Trophoblast cell (in vitro differentiated cells and primary cell): Measurements from ENCODE around the gene CACNA1H.

Experiments used
- DNase-seq, 2 donors: peaks; one replicate each; pipeline ENCODE4 v3.0.0-alpha.2; 2016
- H2AFZ ChIP-seq: 2 replicates; pipeline ENCODE4 v1.6.1; 2013; ENCODE audit warnings: low read length, moderate library complexity, mild to moderate bottlenecking; ENCODE audit not compliant: insufficient read depth, poor library complexity
- H2AK5ac ChIP-seq: 2 replicates; pipeline ENCODE4 v1.6.1; 2013; ENCODE audit warnings: mild to moderate bottlenecking, low read length
- H2BK120ac ChIP-seq: 2 replicates; pipeline ENCODE4 v1.6.1; 2013; ENCODE audit warnings: low read length, mild to moderate bottlenecking, moderate library complexity; ENCODE audit not compliant: insufficient read depth, poor library complexity
- H2BK12ac ChIP-seq: 2 replicates; pipeline ENCODE4 v1.6.1; 2013; ENCODE audit warnings: mild to moderate bottlenecking, low read length, moderate library complexity
- H2BK5ac ChIP-seq: 2 replicates; pipeline ENCODE4 v1.6.1; 2013; ENCODE audit warnings: low read length, low read depth, moderate library complexity, mild to moderate bottlenecking; ENCODE audit not compliant: poor library complexity
- H3K14ac ChIP-seq: 2 replicates; pipeline ENCODE4 v1.6.1; 2013; ENCODE audit warnings: mild to moderate bottlenecking, low read length
- H3K18ac ChIP-seq: 2 replicates; pipeline ENCODE4 v1.6.1; 2013; ENCODE audit warnings: mild to moderate bottlenecking, low read length
- H3K23ac ChIP-seq: 2 replicates; pipeline ENCODE4 v1.6.1; 2013; ENCODE audit warnings: low read length
- H3K27ac ChIP-seq: 2 replicates; pipeline ENCODE4 v1.5.1; 2013; ENCODE audit warnings: low read depth, mild to moderate bottlenecking, inconsistent platforms, low read length, moderate library complexity
- H3K27me3 ChIP-seq: 2 replicates; pipeline ENCODE4 v1.6.1; 2013; ENCODE audit warnings: inconsistent platforms, mild to moderate bottlenecking, low read length, moderate library complexity; ENCODE audit not compliant: insufficient read depth
- H3K36me3 ChIP-seq, 2 experiments: 1 replicate in 1 of 2; 2 replicates in 1 of 2; pipeline ENCODE4 v1.6.1; 2013; ENCODE audit warnings: low read length in 2 of 2, mild to moderate bottlenecking in 2 of 2, moderate library complexity in 1 of 2; ENCODE audit not compliant: insufficient read depth in 2 of 2, control insufficient read depth in 1 of 2
- H3K4ac ChIP-seq: 2 replicates; pipeline ENCODE4 v1.6.1; 2013; ENCODE audit warnings: low read depth, mild to moderate bottlenecking, low read length, moderate library complexity
- H3K4me1 ChIP-seq, 2 experiments: 1 replicate in 1 of 2; 2 replicates in 1 of 2; pipeline ENCODE4 v1.6.1; 2013; ENCODE audit warnings: low read length in 2 of 2, mild to moderate bottlenecking in 2 of 2, moderate library complexity in 1 of 2; ENCODE audit not compliant: insufficient read depth in 2 of 2, control insufficient read depth in 1 of 2
- H3K4me2 ChIP-seq: 2 replicates; pipeline ENCODE4 v1.6.1; 2013; ENCODE audit warnings: inconsistent platforms, mild to moderate bottlenecking, low read length, moderate library complexity
- H3K4me3 ChIP-seq: 2 replicates; pipeline ENCODE4 v1.5.1; 2013; ENCODE audit warnings: mild to moderate bottlenecking, low read depth, low read length, inconsistent platforms
- H3K79me1 ChIP-seq: one replicate; pipeline ENCODE4 v1.6.1; 2013; ENCODE audit warnings: low read length
- H3K79me2 ChIP-seq: 2 replicates; pipeline ENCODE4 v1.6.1; 2013; ENCODE audit warnings: low read length, mild to moderate bottlenecking; ENCODE audit not compliant: control insufficient read depth, insufficient read depth, poor library complexity
- H3K9ac ChIP-seq: 2 replicates; pipeline ENCODE4 v1.6.1; 2013; ENCODE audit warnings: mild to moderate bottlenecking, low read length
- H3K9me3 ChIP-seq: 2 replicates; pipeline ENCODE4 v1.6.1; 2013; ENCODE audit warnings: low read depth, mild to moderate bottlenecking, control low read depth, inconsistent platforms, low read length; ENCODE audit not compliant: insufficient read depth
- H4K12ac ChIP-seq: 2 replicates; pipeline ENCODE4 v1.6.1; 2013; ENCODE audit warnings: low read depth, mild to moderate bottlenecking, low read length, moderate library complexity
- H4K8ac ChIP-seq: 2 replicates; pipeline ENCODE4 v1.6.1; 2013; ENCODE audit warnings: low read depth, mild to moderate bottlenecking, low read length, moderate library complexity
- H4K91ac ChIP-seq: one replicate; pipeline ENCODE4 v1.6.1; 2013; ENCODE audit warnings: low read depth, mild to moderate bottlenecking, low read length, moderate library complexity
- WGBS: extraction: QIAGEN DNeasy Blood & Tissue Kit; methylation state at CpG from one replicate; pipeline ENCODE4 v1.1.7; 2013; ENCODE audit warnings: missing lambda C conversion rate; ENCODE audit not compliant: insufficient read length, insufficient coverage; ENCODE audit errors: extremely low coverage; 5-methylcytosine and 5-hydroxymethylcytosine counted together

Gene CACNA1H

DNA sequence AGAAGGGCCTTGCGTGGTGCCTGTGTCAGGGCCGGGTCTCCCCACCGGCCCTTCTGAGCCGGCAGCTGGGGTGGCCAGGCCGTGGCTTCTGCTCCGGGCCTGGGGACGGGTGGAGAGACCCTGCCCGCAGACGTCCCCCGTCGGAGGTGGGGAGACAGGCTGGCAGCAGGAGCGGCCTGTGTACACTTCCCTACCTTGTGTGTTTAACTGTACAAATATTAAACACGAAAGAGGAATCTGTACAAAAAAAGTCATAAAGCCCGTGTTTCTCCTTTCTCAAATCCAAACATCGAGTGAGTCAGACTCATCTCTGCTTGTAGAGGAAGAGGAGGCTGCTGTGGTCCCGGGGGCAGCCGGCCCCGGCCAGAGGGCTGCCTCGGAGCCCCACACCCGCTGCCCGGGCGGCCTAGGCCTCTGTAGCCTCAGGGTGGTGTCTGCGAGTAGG is 2.0 kb downstream of the CACNA1H start:
- H4K91ac ChIP-seq: no peak overlapping the region
- peaks cover 0 to 3% of the 10 kb centered on the region in 2 experiments for H3K4me1 ChIP-seq
- H3K23ac ChIP-seq: no peak overlapping the region
- H2BK120ac ChIP-seq: no peak overlapping the region
- H3K9me3 ChIP-seq: peaks cover 4% of the 10 kb centered on the region
- no peak overlapping the region for H3K9ac ChIP-seq
- no peak overlapping the region for H3K4me2 ChIP-seq
- no CpG with 5 or more reads among the region's 23 CpGs for WGBS
- no peak overlapping the region for H3K4ac ChIP-seq
- H3K4me3 ChIP-seq: no peak overlapping the region
- no peak overlapping the region for H3K14ac ChIP-seq
- no peak overlapping the region for H2BK12ac ChIP-seq
- H3K36me3 ChIP-seq: no peaks in the 10 kb centered on the region
- no peak overlapping the region for H2BK5ac ChIP-seq
- no peak overlapping the region for H4K8ac ChIP-seq
- peaks cover 17% of the 10 kb centered on the region for H3K27me3 ChIP-seq
- H2AFZ ChIP-seq: no peak overlapping the region
- H2AK5ac ChIP-seq: no peak overlapping the region
- no peaks in the 10 kb centered on the region for H3K79me1 ChIP-seq
- no peak overlapping the region for H3K18ac ChIP-seq
- H3K79me2 ChIP-seq: no peaks in the 10 kb centered on the region
- H3K27ac ChIP-seq: no peak overlapping the region
- DNase-seq: no peak
- H4K12ac ChIP-seq: no peak overlapping the region

DNA sequence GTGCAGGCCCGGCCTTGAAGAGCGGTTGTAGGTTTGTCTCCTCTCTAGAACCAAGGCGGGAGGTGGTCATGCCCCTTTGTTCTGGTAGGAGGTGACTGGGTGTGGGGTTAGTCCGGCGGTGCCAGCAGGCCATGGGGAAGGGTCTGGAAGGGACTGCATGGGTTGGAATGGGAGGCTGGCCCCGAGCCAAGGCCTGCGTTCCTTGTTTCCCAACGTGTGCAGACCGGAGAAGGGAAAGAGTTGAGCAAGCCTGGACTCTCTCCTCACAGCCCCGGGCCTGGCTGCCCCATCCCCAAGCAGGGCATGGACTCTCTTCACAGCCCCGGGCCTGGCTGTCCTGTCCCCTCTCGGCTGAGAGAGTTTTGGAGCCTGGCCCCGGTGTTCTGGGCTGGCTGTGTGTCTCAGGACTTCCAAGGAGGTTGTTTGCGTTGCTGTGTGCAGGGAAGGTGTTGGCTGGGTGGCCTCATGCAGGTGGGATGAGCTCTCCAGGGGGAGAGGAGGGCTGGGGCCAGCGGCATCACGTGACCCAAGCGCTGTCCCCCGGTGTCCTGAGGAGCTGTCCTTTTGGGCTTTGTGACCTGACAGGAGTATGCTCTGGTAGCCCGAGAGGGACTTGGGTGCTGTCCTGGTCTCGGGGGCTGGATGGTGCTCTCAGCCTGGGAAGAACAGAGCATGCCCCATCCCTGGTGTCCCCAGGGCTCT is 2.6 kb downstream of the CACNA1H start:
- H3K9me3 ChIP-seq: peaks cover 5% of the 10 kb centered on the region
- no peak overlapping the region for H2AK5ac ChIP-seq
- H3K18ac ChIP-seq: no peak overlapping the region
- peaks cover 17% of the 10 kb centered on the region for H3K27me3 ChIP-seq
- no peak overlapping the region for H2BK120ac ChIP-seq
- no peak overlapping the region for H3K23ac ChIP-seq
- H2BK12ac ChIP-seq: no peak overlapping the region
- no peaks in the 10 kb centered on the region for H3K36me3 ChIP-seq
- DNase-seq: no peak
- H3K79me2 ChIP-seq: no peaks in the 10 kb centered on the region
- H3K4me2 ChIP-seq: no peak overlapping the region
- no peak overlapping the region for H3K27ac ChIP-seq
- no peaks in the 10 kb centered on the region for H3K79me1 ChIP-seq
- WGBS: no CpG with 5 or more reads among the region's 20 CpGs
- no peak overlapping the region for H3K14ac ChIP-seq
- no peak overlapping the region for H4K12ac ChIP-seq
- no peak overlapping the region for H2AFZ ChIP-seq
- H4K8ac ChIP-seq: no peak overlapping the region
- no peak overlapping the region for H3K4ac ChIP-seq
- no peak overlapping the region for H4K91ac ChIP-seq
- no peak overlapping the region for H3K4me3 ChIP-seq
- peaks cover 0 to 5% of the 10 kb centered on the region in 2 experiments for H3K4me1 ChIP-seq
- H2BK5ac ChIP-seq: no peak overlapping the region
- no peak overlapping the region for H3K9ac ChIP-seq

DNA sequence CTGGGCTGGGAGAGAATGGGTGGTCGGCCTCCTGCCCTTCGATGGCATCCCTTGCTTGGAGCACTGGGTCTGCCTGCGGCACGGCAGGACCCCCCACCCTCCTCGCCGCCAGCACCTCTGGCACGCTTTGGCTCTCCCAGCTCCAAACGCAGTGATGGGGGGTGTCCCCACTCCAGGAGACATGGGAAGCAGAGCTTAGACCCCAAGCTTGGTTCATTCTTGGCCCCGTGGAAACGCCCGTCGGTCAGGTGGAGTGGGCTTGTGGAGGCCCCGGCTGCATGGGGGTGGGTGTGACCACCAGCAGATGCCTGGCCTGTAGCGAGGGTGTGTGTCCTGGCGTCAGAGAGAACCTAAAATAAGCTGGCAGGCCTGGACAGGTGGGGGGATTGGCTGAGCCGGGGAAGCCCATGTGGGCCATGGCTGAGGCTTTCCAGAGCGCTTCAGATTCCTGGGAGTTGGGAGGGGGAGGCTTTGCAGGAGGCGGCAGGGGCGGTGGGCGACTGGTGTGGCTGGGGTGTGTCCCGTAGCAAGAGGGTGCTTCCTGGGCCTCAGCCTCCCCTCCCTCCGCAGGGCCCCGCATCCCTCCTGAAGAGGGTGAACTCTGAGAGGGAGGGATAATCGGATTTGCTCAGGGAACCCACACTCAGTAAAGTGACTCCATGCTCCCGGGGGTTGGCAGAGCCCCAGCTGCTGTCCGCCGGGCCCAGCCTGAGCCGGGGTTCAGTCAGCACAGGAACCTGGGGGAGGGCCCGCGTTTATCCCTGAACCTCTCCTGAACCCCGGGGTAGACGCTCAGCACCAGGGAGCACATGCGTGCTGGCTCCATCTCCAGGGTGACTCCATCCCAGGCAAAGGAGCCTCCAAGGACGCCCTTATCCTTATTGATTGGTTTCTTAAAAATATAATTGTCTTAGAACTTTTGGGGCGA is 3.4 kb downstream of the CACNA1H start:
- Histone ChIP-seq H3K23ac (no peak overlapping the region), H3K9ac (no peak overlapping the region), H3K4me3 (no peak overlapping the region), H3K4ac (no peak overlapping the region), H2AFZ (no peak overlapping the region), H3K18ac (no peak overlapping the region), H4K12ac (no peak overlapping the region), H4K91ac (no peak overlapping the region), H2BK12ac (no peak overlapping the region), H3K36me3 (no peaks in the 10 kb centered on the region), H3K9me3 (peaks cover 5% of the 10 kb centered on the region), H2AK5ac (no peak overlapping the region), H2BK5ac (no peak overlapping the region), H3K4me2 (no peak overlapping the region), H3K27me3 (peaks cover 17% of the 10 kb centered on the region), H3K27ac (no peak overlapping the region), H3K14ac (no peak overlapping the region), H3K79me2 (no peaks in the 10 kb centered on the region), H2BK120ac (no peak overlapping the region), H4K8ac (no peak overlapping the region), H3K4me1 (peaks cover 0 to 5% of the 10 kb centered on the region in 2 experiments), H3K79me1 (no peaks in the 10 kb centered on the region)
- no CpG with 5 or more reads among the region's 35 CpGs for WGBS
- DNase-seq: no peak

DNA sequence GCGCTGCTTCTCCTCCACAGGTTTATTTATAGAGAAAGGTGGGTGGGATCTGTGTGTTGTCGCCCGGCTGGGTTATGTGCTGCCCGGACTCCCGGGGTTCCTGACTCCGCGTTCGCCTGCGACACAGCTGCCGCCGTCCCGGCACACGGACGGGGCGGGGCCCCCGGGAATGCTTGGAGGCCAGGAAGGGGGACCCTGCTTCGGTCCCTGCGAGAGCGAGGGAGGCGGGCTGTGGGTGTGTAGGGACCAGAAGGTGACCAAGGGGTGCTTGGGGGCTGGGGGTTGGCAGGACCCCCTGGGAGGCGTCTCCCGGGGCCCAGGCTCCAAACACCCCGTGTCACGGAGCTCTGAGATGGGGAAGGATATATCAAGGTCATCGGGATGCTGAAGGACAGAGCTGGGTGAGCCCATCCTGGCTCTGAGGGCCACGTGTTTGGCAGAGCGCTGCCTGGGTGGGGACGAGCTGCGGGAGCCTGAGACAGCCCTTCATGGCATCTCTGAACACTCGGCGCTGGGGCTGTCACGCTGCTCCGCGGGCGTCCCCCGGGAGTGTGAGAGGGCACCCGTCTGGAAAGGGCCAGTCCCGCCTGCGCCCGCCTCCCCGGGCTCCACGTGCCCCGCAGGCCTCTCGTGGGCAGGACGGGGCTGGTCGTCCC is 4.2 kb downstream of the CACNA1H start:
- no peak overlapping the region for H4K12ac ChIP-seq
- H3K36me3 ChIP-seq: no peaks in the 10 kb centered on the region
- H3K4me1 ChIP-seq: peaks cover 0 to 5% of the 10 kb centered on the region in 2 experiments
- H2AFZ ChIP-seq: no peak overlapping the region
- H3K14ac ChIP-seq: no peak overlapping the region
- peaks cover 17% of the 10 kb centered on the region for H3K27me3 ChIP-seq
- DNase-seq: no peak
- no peak overlapping the region for H3K4me2 ChIP-seq
- H3K9ac ChIP-seq: no peak overlapping the region
- H2BK5ac ChIP-seq: no peak overlapping the region
- no peak overlapping the region for H3K23ac ChIP-seq
- H4K91ac ChIP-seq: no peak overlapping the region
- no peaks in the 10 kb centered on the region for H3K79me2 ChIP-seq
- no peak overlapping the region for H4K8ac ChIP-seq
- H2BK12ac ChIP-seq: no peak overlapping the region
- no peak overlapping the region for H3K4me3 ChIP-seq
- no peaks in the 10 kb centered on the region for H3K79me1 ChIP-seq
- WGBS: no CpG with 5 or more reads among the region's 46 CpGs
- no peak overlapping the region for H3K27ac ChIP-seq
- no peak overlapping the region for H3K18ac ChIP-seq
- H2BK120ac ChIP-seq: no peak overlapping the region
- H3K4ac ChIP-seq: no peak overlapping the region
- H3K9me3 ChIP-seq: peaks cover 5% of the 10 kb centered on the region
- H2AK5ac ChIP-seq: no peak overlapping the region
